ENCODE data around the gene FOXL1.

DNA sequence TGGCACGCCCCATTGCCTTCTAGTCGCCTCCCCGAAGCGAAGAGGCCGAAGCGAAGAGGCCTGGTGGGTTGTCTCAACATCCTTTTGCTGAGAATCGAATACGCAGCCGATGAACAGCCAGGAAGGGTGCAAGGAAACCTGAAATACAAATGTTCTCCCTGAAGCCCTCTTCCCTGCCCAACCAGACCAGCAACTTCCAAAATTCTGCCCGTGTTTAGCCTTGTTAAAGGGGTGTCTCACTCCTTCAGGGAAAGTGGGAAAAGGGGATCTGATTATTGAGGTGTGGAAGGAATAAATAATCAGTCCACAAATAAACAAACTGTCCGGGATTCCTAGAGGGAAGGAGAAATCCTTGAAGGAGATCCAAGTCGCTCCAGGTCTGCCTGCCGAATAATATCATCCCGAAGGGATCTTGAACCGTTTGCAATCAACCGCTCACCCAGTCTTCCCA lies 13.1 kb upstream of the FOXL1 start:
- TF ChIP-seq, protein P1, sequence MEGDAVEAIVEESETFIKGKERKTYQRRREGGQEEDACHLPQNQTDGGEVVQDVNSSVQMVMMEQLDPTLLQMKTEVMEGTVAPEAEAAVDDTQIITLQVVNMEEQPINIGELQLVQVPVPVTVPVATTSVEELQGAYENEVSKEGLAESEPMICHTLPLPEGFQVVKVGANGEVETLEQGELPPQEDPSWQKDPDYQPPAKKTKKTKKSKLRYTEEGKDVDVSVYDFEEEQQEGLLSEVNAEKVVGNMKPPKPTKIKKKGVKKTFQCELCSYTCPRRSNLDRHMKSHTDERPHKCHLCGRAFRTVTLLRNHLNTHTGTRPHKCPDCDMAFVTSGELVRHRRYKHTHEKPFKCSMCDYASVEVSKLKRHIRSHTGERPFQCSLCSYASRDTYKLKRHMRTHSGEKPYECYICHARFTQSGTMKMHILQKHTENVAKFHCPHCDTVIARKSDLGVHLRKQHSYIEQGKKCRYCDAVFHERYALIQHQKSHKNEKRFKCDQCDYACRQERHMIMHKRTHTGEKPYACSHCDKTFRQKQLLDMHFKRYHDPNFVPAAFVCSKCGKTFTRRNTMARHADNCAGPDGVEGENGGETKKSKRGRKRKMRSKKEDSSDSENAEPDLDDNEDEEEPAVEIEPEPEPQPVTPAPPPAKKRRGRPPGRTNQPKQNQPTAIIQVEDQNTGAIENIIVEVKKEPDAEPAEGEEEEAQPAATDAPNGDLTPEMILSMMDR (IDR thresholded peaks at IDR 0.05; ENCODE audit: low read depth, low read length, poor library complexity, severe bottlenecking), result no peak
- TF ChIP-seq EZH2phosphoT487 (IDR thresholded peaks at IDR 0.05; ENCODE audit: borderline replicate concordance, low read length), result no peak
